ENCODE results near the gene GPI.
"Not testable (repeated sequence)": the region's sequence is repeated elsewhere in the genome, so short reads cannot be mapped to it uniquely, and the experiment has no call there.

DNA sequence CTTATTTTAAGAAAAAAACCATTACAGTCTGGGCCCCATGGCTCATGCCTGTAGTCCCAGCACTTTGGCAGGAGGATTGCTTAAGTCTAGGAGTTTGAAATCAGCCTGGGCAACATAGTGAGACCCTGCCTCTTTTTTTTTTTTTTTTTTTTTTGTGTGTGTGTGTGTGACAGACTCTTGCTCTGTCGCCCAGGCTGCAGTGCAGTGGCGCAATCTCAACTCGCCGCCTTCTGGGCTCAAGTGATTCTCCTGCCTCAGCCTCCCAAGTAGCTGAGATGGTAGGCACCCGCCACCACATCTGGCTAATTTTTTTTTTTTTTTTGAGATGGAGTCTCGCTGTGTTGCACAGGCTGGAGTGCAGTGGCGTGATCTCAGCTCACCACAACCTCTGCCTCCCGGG, 34.4 kb upstream of the GPI start:
- not testable (repeated sequence) for TF ChIP-seq EZH2phosphoT487 (IDR thresholded peaks at IDR 0.05; ENCODE audit: borderline replicate concordance, low read length)
- TF ChIP-seq, protein P1, sequence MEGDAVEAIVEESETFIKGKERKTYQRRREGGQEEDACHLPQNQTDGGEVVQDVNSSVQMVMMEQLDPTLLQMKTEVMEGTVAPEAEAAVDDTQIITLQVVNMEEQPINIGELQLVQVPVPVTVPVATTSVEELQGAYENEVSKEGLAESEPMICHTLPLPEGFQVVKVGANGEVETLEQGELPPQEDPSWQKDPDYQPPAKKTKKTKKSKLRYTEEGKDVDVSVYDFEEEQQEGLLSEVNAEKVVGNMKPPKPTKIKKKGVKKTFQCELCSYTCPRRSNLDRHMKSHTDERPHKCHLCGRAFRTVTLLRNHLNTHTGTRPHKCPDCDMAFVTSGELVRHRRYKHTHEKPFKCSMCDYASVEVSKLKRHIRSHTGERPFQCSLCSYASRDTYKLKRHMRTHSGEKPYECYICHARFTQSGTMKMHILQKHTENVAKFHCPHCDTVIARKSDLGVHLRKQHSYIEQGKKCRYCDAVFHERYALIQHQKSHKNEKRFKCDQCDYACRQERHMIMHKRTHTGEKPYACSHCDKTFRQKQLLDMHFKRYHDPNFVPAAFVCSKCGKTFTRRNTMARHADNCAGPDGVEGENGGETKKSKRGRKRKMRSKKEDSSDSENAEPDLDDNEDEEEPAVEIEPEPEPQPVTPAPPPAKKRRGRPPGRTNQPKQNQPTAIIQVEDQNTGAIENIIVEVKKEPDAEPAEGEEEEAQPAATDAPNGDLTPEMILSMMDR (conservative IDR thresholded peaks at IDR 0.05; ENCODE audit: low read depth, low read length): not testable (repeated sequence)

Measured in PC-3 (cell line).